Measurements from ENCODE around the gene PLD3. TPM values are rescaled to one million over a fixed set of nuclear protein-coding genes. Genes with fewer than 3 reads are reported as not detected.
A peak's percentile ranks its signal among the peaks of the same experiment; 100 is the strongest.

The PLD3 gene
- polyA plus RNA-seq, 1 donor (not counting 4 experiments of a cell fraction or from before 2014, with no cell fraction given) = 102 TPM

GRCh38 chr19:40424637-40425449 lies 76.3 kb downstream of the PLD3 start:
- no peaks in the 10 kb centered on the region for H3K27me3 ChIP-seq (ENCODE audit: control insufficient read depth, extremely low read depth, insufficient read depth, low read length)
- H3K4me3 ChIP-seq (ENCODE audit: control insufficient read depth in 2 of 3, extremely low read depth in 1 of 3, insufficient read depth in 2 of 3, low read depth in 1 of 3, low read length in 3 of 3) = peak overlapping the region; percentile 61 to 100 (median 99)
- H3K79me2 ChIP-seq (ENCODE audit: control insufficient read depth, insufficient read depth, low read length) = peaks cover 28% of the 10 kb centered on the region
- H3K9me1 ChIP-seq (ENCODE audit: control insufficient read depth, extremely low read depth, insufficient read depth, low read length) = no peaks in the 10 kb centered on the region
- H2AFZ ChIP-seq (ENCODE audit: control insufficient read depth, low read length) = peak overlapping the region; percentile 33
- H3K4me2 ChIP-seq (ENCODE audit: control insufficient read depth, extremely low read depth, insufficient read depth, low read depth, low read length) = peak overlapping the region; percentile 95
- peak overlapping the region; percentile 92 for H3K27ac ChIP-seq (ENCODE audit: control insufficient read depth, insufficient read depth, low read length)
- peaks cover 0 to 6% of the 10 kb centered on the region in 2 experiments for H3K36me3 ChIP-seq (ENCODE audit: control insufficient read depth in 2 of 2, extremely low read depth in 1 of 2, insufficient read depth in 2 of 2, low read length in 2 of 2)
- H3K9ac ChIP-seq (ENCODE audit: control insufficient read depth, extremely low read depth, insufficient read depth, low read length) = peak overlapping the region; percentile 96
- H3K9me3 ChIP-seq (ENCODE audit: control insufficient read depth, low read depth, low read length) = no peaks in the 10 kb centered on the region
- TF ChIP-seq EZH2 (IDR thresholded peaks at IDR 0.05; ENCODE audit: low read length) (no peak), CTCF (optimal IDR thresholded peaks at IDR 0.05 in 1 of 3, IDR thresholded peaks at IDR 0.05 in 1 of 3, conservative IDR thresholded peaks at IDR 0.05 in 1 of 3; ENCODE audit: extremely low read depth in 1 of 3, insufficient read depth in 2 of 3, low read length in 3 of 3) (no peak)
- DNase-seq (ENCODE audit: low read depth, low spot score) (no peak), FAIRE-seq (no peak)
- H4K20me1 ChIP-seq (ENCODE audit: control insufficient read depth, extremely low read depth, insufficient read depth, low read length) = no peaks in the 10 kb centered on the region
- H3K4me1 ChIP-seq (ENCODE audit: control insufficient read depth, extremely low read depth, insufficient read depth, low read length) = peaks cover 7% of the 10 kb centered on the region
- dilution Hi-C loops (cut with MboI; ENCODE audit: extremely low pct_ligation_motif_present, low sequenced_read_pairs) = no loop called here

- FAIRE-seq = peak; percentile 67
- H3K27ac ChIP-seq (ENCODE audit: control insufficient read depth, insufficient read depth, low read length) = peak within 1 kb of the TSS; percentile 92
- H3K4me2 ChIP-seq (ENCODE audit: control insufficient read depth, extremely low read depth, insufficient read depth, low read depth, low read length) = peak within 1 kb of the TSS; percentile 95
- H3K27me3 ChIP-seq (ENCODE audit: control insufficient read depth, extremely low read depth, insufficient read depth, low read length) = no peaks in the 10 kb centered on the region
- DNase-seq (ENCODE audit: low read depth, low spot score) = peak; percentile 93
- H3K79me2 ChIP-seq (ENCODE audit: control insufficient read depth, insufficient read depth, low read length) = peaks cover 28% of the 10 kb centered on the region
- H3K9me1 ChIP-seq (ENCODE audit: control insufficient read depth, extremely low read depth, insufficient read depth, low read length) = no peaks in the 10 kb centered on the region
- no peak for TF ChIP-seq EZH2 (IDR thresholded peaks at IDR 0.05; ENCODE audit: low read length)
- peak in 2 of 3 experiments; percentile 57 to 75 for TF ChIP-seq CTCF (optimal IDR thresholded peaks at IDR 0.05 in 1 of 3, IDR thresholded peaks at IDR 0.05 in 1 of 3, conservative IDR thresholded peaks at IDR 0.05 in 1 of 3; ENCODE audit: extremely low read depth in 1 of 3, insufficient read depth in 2 of 3, low read length in 3 of 3)
- no peaks in the 10 kb centered on the region for H4K20me1 ChIP-seq (ENCODE audit: control insufficient read depth, extremely low read depth, insufficient read depth, low read length)
- no peaks in the 10 kb centered on the region for H3K9me3 ChIP-seq (ENCODE audit: control insufficient read depth, low read depth, low read length)
- dilution Hi-C loops (cut with MboI; ENCODE audit: extremely low pct_ligation_motif_present, low sequenced_read_pairs) = no loop called here
- H3K36me3 ChIP-seq (ENCODE audit: control insufficient read depth in 2 of 2, extremely low read depth in 1 of 2, insufficient read depth in 2 of 2, low read length in 2 of 2) = peaks cover 0 to 6% of the 10 kb centered on the region in 2 experiments
- peaks cover 7% of the 10 kb centered on the region for H3K4me1 ChIP-seq (ENCODE audit: control insufficient read depth, extremely low read depth, insufficient read depth, low read length)
- peak within 1 kb of the TSS; percentile 96 for H3K9ac ChIP-seq (ENCODE audit: control insufficient read depth, extremely low read depth, insufficient read depth, low read length)
- H3K4me3 ChIP-seq (ENCODE audit: control insufficient read depth in 2 of 3, extremely low read depth in 1 of 3, insufficient read depth in 2 of 3, low read depth in 1 of 3, low read length in 3 of 3) = peak within 1 kb of the TSS; percentile 61 to 100 (median 99)
- peak within 1 kb of the TSS; percentile 62 for H2AFZ ChIP-seq (ENCODE audit: control insufficient read depth, low read length)
These were observed 77.2 kb downstream of the PLD3 start, which contains the start of gene SERTAD1 for GRCh38 chr19:40425450-40426287. SERTAD1 (minus strand) TSS chr19:40425992; CDS start chr19:40423546, 2,446 bp downstream.

Small RNA genes lying within 50 kb of the gene (small RNA-seq; reads per million reads assigned to genes)
- gene MIR6796 (ENCODE audit: insufficient read length in 3 of 3, low read depth in 3 of 3, low replicate concordance in 1 of 3) = 0 to 0.33 (median 0) reads per million in 3 experiments
- gene RF00019 (ENCODE audit: insufficient read length in 3 of 3, low read depth in 3 of 3, low replicate concordance in 1 of 3) = 0 reads per million in 3 experiments
- 0 reads per million in 3 experiments for gene RNU6-945P (ENCODE audit: insufficient read length in 3 of 3, low read depth in 3 of 3, low replicate concordance in 1 of 3)

Other genes starting within 250 kb of the PLD3 start
- gene MAP3K10, start 157.3 kb upstream of the PLD3 start, polyA plus RNA-seq = 2.9 to 5.7 TPM (median 4.2 TPM) in 3 replicates
- gene TTC9B, start 130.3 kb upstream of the PLD3 start, polyA plus RNA-seq = not detected in 3 replicates
- gene CCNP, start 122.0 kb upstream of the PLD3 start, polyA plus RNA-seq = 0.13 to 0.22 TPM (median 0.16 TPM) in 3 replicates
- gene AKT2, start 63.4 kb upstream of the PLD3 start, polyA plus RNA-seq = 95.5 to 142 TPM (median 108 TPM) in 3 replicates
- 13.3 to 16.0 TPM (median 15.4 TPM) in 3 replicates for gene C19orf47, start 298 bp upstream of the PLD3 start, polyA plus RNA-seq
- gene HIPK4, start 41.5 kb downstream of the PLD3 start, polyA plus RNA-seq = 0.03 to 0.06 TPM in 2 of 3 replicates, not detected in the other
- 0.22 to 0.49 TPM (median 0.42 TPM) in 3 replicates for gene PRX, start 64.7 kb downstream of the PLD3 start, polyA plus RNA-seq
- 9.5 to 15.4 TPM (median 10.5 TPM) in 3 replicates for gene SERTAD1, start 77.3 kb downstream of the PLD3 start, polyA plus RNA-seq
- gene SERTAD3, start 95.6 kb downstream of the PLD3 start, polyA plus RNA-seq = 11.8 to 16.1 TPM (median 13.2 TPM) in 3 replicates
- gene BLVRB, start 117.0 kb downstream of the PLD3 start, polyA plus RNA-seq = 48.6 to 129 TPM (median 52.5 TPM) in 3 replicates
- gene SPTBN4, start 118.3 kb downstream of the PLD3 start, polyA plus RNA-seq = 0.06 to 0.28 TPM (median 0.17 TPM) in 3 replicates
- 20.2 to 41.3 TPM (median 27.2 TPM) in 3 replicates for gene SHKBP1, start 228.2 kb downstream of the PLD3 start, polyA plus RNA-seq